Kidney epithelial cell (primary cell): ENCODE measurements around the gene FAM120B. TPM values are rescaled to one million over a fixed set of nuclear protein-coding genes. Genes with fewer than 3 reads are reported as not detected.

Source experiments
- DNase-seq: peaks from one replicate; pipeline ENCODE4 v3.0.0-alpha.2; 2010; ENCODE audit warnings: low read depth
- H3K27me3 ChIP-seq: 2 replicates; pipeline ENCODE4 v1.6.0; 2011; ENCODE audit warnings: low read length; ENCODE audit not compliant: control insufficient read depth, insufficient read depth
- H3K36me3 ChIP-seq: 2 replicates; pipeline ENCODE4 v1.5.1; 2011; ENCODE audit warnings: low read length; ENCODE audit not compliant: control insufficient read depth, insufficient read depth
- H3K4me3 ChIP-seq: 2 replicates; pipeline ENCODE4 v1.5.1; 2011; ENCODE audit warnings: low read depth, mild to moderate bottlenecking, control low read depth, low read length
- total RNA-seq: library from RNA; depleted of rRNA; stranded (reverse); fragments of >200 nt; gene quantifications from 2 replicates; pipeline ENCODE4 v1.2.3, GENCODE V29; 2015
- TF ChIP-seq, protein P1 (sequence below): IDR thresholded peaks from 2 replicates; pipeline ENCODE4 v1.5.1; 2011; ENCODE audit warnings: mild to moderate bottlenecking, moderate library complexity, low read length, control low read depth, inconsistent platforms; ENCODE audit not compliant: insufficient read depth, poor library complexity, severe bottlenecking

The FAM120B gene
- total RNA-seq, 1 donor from 2014 or later: 12.4 TPM

GRCh38 chr6:170274713-170275560, 31.6 kb upstream of the FAM120B start:
- TF ChIP-seq, protein P1, sequence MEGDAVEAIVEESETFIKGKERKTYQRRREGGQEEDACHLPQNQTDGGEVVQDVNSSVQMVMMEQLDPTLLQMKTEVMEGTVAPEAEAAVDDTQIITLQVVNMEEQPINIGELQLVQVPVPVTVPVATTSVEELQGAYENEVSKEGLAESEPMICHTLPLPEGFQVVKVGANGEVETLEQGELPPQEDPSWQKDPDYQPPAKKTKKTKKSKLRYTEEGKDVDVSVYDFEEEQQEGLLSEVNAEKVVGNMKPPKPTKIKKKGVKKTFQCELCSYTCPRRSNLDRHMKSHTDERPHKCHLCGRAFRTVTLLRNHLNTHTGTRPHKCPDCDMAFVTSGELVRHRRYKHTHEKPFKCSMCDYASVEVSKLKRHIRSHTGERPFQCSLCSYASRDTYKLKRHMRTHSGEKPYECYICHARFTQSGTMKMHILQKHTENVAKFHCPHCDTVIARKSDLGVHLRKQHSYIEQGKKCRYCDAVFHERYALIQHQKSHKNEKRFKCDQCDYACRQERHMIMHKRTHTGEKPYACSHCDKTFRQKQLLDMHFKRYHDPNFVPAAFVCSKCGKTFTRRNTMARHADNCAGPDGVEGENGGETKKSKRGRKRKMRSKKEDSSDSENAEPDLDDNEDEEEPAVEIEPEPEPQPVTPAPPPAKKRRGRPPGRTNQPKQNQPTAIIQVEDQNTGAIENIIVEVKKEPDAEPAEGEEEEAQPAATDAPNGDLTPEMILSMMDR: no peak
- H3K36me3 ChIP-seq: no peaks in the 10 kb centered on the region
- H3K27me3 ChIP-seq: peaks cover 27% of the 10 kb centered on the region
- no peak for DNase-seq
- H3K4me3 ChIP-seq: no peak overlapping the region

DNA sequence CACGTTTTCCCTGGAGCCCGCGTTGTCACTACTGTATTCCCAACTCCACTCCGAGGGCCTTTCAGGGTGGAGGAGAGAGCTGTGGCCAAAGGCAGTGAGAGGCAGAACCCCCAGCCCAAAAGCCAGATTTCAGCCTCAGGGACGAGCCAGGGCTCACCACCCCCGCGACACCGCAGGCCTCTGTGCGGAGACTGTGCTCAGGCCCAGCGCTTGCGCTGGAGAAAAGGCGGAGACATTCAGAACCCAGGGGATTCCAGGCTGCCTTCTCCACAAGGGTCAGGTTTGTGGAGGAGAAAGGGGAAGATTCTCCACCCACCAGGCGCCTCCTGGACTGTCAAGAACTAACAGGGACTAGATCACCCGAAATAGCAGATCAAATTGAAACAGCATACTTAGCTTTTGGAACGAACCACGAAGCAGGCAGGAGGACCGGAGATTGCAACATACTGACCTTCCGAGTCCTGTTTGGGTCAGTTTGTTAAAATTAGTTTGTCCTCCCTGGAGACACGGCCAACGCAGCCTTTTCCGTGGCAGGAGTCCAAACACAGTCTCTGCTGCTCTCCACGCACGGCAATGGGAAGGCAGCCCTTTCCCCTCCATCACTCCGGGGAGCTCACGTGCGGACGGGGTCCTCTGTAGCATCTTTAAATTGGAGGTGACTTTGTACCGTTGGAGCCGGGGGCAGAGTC, 30.0 kb upstream of the FAM120B start:
- TF ChIP-seq, protein P1: no peak
- no peak for DNase-seq
- H3K36me3 ChIP-seq: no peaks in the 10 kb centered on the region
- H3K4me3 ChIP-seq: no peak overlapping the region
- H3K27me3 ChIP-seq: peaks cover 28% of the 10 kb centered on the region

- Histone ChIP-seq H3K36me3 (no peaks in the 10 kb centered on the region), H3K27me3 (peaks cover 19% of the 10 kb centered on the region), H3K4me3 (no peak overlapping the region)
- TF ChIP-seq, protein P1: no peak
- no peak for DNase-seq
These were observed 28.4 kb upstream of the FAM120B start for GRCh38 chr6:170277893-170278742.

GRCh38 chr6:170278743-170279094, 27.8 kb upstream of the FAM120B start:
- Histone ChIP-seq H3K4me3 (no peak overlapping the region), H3K27me3 (peaks cover 16% of the 10 kb centered on the region), H3K36me3 (no peaks in the 10 kb centered on the region)
- DNase-seq: no peak
- TF ChIP-seq, protein P1: no peak

DNA sequence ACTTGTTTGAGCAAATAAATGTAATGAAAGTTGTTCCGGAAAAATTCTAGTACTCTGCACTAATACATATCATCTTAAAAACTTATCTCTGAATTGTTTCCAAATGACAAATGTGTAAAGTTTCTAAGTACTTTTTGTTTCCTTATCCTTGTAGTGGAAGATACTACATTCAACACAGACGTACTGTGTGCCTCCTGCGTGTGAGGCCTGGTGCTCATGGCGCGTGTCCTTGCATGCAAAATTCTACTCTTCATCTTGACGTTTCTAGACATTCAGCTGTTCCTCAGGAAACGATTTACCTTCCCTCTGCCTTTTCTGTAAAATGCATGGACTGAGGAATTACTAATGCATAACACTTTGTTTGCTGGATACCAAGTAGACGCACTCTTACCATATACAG, 27.1 kb upstream of the FAM120B start:
- Histone ChIP-seq H3K4me3 (no peak overlapping the region), H3K36me3 (no peaks in the 10 kb centered on the region), H3K27me3 (peaks cover 11% of the 10 kb centered on the region)
- DNase-seq: no peak
- TF ChIP-seq, protein P1: no peak
